ENCODE data around the gene UNK.

DNA sequence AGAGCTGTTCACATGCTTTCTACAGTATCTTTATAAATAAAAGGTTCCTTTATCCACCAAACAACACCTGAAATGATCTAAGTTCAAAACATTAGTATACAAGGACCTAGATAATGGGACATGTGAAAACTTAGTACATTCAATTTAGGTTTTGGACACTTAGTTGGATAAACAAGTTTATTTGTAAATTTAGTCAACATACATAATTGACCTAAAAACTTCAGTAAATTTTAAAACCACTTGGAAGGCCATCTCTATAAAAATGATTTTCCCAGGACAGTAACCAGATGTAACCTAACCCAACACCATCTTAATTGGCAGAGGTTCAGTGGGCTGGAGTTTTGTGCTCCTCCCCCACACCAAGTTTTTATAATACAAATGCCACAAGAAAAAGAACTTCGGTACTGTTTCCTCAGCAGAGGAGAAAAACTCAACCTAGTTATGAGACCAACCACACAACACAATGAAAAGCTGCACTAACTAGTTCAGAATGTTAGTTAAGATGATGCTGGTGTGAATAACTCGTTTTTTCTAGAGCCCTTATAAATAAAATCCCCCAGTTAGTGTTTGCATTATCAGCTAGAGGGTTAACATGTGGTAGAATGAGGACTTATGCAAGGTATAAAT, 7.2 kb upstream of the UNK start:
- no peak for TF ChIP-seq EP300 (IDR thresholded peaks at IDR 0.05)
- TF ChIP-seq, protein P1, sequence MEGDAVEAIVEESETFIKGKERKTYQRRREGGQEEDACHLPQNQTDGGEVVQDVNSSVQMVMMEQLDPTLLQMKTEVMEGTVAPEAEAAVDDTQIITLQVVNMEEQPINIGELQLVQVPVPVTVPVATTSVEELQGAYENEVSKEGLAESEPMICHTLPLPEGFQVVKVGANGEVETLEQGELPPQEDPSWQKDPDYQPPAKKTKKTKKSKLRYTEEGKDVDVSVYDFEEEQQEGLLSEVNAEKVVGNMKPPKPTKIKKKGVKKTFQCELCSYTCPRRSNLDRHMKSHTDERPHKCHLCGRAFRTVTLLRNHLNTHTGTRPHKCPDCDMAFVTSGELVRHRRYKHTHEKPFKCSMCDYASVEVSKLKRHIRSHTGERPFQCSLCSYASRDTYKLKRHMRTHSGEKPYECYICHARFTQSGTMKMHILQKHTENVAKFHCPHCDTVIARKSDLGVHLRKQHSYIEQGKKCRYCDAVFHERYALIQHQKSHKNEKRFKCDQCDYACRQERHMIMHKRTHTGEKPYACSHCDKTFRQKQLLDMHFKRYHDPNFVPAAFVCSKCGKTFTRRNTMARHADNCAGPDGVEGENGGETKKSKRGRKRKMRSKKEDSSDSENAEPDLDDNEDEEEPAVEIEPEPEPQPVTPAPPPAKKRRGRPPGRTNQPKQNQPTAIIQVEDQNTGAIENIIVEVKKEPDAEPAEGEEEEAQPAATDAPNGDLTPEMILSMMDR (IDR thresholded peaks at IDR 0.05) = no peak
- no peak for TF ChIP-seq POLR2A (IDR thresholded peaks at IDR 0.05)

Measured in upper lobe of left lung (tissue), 4 donors.